Subcutaneous adipose tissue (tissue), 4 donors: ENCODE data around the gene DNAJA4. TPM values are rescaled to one million over a fixed set of nuclear protein-coding genes. Genes with fewer than 3 reads are reported as not detected.

ENCODE experiments used
- CTCF ChIP-seq: fragments of 450-650 bp; IDR thresholded peaks from one replicate; pipeline ENCODE4 v1.5.1; 2016; ENCODE audit warnings: low read depth, mild to moderate bottlenecking, control low read depth, antibody characterized with exemption, moderate library complexity
- total RNA-seq, 4 donors: library from RNA; depleted of rRNA; stranded (reverse); fragments of >200 nt; gene quantifications; one replicate each; pipeline ENCODE4 v1.1.0, GENCODE V29; 2016

DNAJA4 gene
- total RNA-seq, 4 donors from 2014 or later, result 14.3 to 22.8 (median 17.7) TPM

GRCh38 chr15:78225783-78226541 is 38.4 kb upstream of the DNAJA4 start:
- no peak for TF ChIP-seq CTCF

GRCh38 chr15:78228356-78228996 is 35.9 kb upstream of the DNAJA4 start:
- no peak for TF ChIP-seq CTCF

GRCh38 chr15:78229431-78230406 is 34.6 kb upstream of the DNAJA4 start:
- no peak for TF ChIP-seq CTCF

- TF ChIP-seq CTCF, result no peak
Measured at GRCh38 chr15:78232951-78233350, 31.4 kb upstream of the DNAJA4 start.

GRCh38 chr15:78233496-78233895 is 30.9 kb upstream of the DNAJA4 start:
- TF ChIP-seq CTCF, result no peak

- TF ChIP-seq CTCF, result no peak
Measured at GRCh38 chr15:78234515-78235040, 29.8 kb upstream of the DNAJA4 start, which contains the start of gene ACSBG1. Gene ACSBG1 (minus strand): TSS chr15:78234565. CDS start chr15:78234501, 64 bp downstream.

- no peak for TF ChIP-seq CTCF
Measured at GRCh38 chr15:78236491-78236890, 27.9 kb upstream of the DNAJA4 start.
